ENCODE data around the gene LRRC74A. TPM values are rescaled to one million over a fixed set of nuclear protein-coding genes. Genes with fewer than 3 reads are reported as not detected.

LRRC74A gene
- total and polyA plus RNA-seq, 2 donors from 2014 or later: not detected

GRCh38 chr14:76900682-76901081, 74.5 kb downstream of the LRRC74A start:
- intact Hi-C loops (cut with DNase I): no loop called here
- peaks cover 0 to 13% (median 3%) of the 10 kb centered on the region in 3 donors for H3K4me1 ChIP-seq (ENCODE audit: control insufficient read depth in 2 of 3, insufficient read depth in 2 of 3, low read depth in 1 of 3, low read length in 3 of 3)
- H3K9me3 ChIP-seq (ENCODE audit: control insufficient read depth in 2 of 3, insufficient read depth in 1 of 3, low read length in 3 of 3): no peaks in the 10 kb centered on the region
- TF ChIP-seq, protein P1, sequence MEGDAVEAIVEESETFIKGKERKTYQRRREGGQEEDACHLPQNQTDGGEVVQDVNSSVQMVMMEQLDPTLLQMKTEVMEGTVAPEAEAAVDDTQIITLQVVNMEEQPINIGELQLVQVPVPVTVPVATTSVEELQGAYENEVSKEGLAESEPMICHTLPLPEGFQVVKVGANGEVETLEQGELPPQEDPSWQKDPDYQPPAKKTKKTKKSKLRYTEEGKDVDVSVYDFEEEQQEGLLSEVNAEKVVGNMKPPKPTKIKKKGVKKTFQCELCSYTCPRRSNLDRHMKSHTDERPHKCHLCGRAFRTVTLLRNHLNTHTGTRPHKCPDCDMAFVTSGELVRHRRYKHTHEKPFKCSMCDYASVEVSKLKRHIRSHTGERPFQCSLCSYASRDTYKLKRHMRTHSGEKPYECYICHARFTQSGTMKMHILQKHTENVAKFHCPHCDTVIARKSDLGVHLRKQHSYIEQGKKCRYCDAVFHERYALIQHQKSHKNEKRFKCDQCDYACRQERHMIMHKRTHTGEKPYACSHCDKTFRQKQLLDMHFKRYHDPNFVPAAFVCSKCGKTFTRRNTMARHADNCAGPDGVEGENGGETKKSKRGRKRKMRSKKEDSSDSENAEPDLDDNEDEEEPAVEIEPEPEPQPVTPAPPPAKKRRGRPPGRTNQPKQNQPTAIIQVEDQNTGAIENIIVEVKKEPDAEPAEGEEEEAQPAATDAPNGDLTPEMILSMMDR (IDR thresholded peaks at IDR 0.05; ENCODE audit: borderline replicate concordance, extremely low read depth, insufficient read depth): no peak
- no peak overlapping the region for H3K9ac ChIP-seq (ENCODE audit: low read length in 3 of 3)
- H3K27me3 ChIP-seq (ENCODE audit: control insufficient read depth, insufficient read depth, low read length): no peaks in the 10 kb centered on the region
- DNase-seq (peak in 2 of 5 donors; percentile 60 to 79), FAIRE-seq (no peak)
- no peak overlapping the region for H3K27ac ChIP-seq (ENCODE audit: low read depth in 2 of 2, low read length in 2 of 2)
- no peaks in the 10 kb centered on the region for H3K36me3 ChIP-seq (ENCODE audit: control insufficient read depth in 2 of 3, insufficient read depth in 3 of 3, low read length in 3 of 3)
- no peak overlapping the region for H3K4me3 ChIP-seq (ENCODE audit: low read length in 3 of 3)

DNA sequence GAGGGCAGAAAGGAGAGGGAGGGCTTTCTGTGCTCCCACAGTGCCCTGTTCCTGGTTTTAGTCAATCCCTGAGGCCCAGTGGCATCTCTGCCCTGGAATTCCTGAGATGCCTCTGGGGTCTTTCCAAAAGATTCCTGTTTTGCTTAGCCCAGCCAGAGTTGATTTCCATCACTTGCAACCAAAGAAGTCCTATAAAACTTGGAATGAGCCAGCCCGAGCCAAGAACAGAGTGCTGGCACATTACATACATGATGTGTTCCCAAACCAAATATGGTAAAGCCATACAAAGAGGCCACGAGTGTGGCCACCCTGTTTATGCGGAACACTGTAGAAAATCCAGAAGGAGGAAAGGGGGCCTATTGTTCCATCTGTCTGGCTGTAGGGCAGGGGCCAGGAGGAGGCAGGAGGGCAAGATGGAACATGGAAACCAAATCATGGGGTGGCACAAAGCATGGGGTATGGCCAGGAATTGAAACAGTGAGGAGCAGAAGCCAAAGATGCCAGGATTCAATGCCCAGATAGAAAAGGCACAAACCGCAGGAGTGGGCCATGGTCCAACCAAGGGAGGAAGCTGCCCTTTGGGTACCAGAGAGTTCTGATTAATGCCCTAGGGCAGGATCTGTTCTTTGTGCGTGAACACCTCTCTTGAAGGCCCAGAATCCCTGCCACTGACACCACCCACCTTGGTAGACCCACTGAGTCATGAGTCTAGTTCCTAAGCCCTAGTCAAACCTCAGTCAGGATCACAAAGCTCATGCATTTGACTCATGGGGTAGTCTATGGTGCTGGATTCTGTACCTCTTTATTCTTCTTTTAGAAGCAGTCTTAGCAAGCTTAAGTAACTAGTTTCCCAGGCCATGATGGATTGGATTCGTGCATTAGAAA, 75.2 kb downstream of the LRRC74A start:
- no peaks in the 10 kb centered on the region for H3K9me3 ChIP-seq (ENCODE audit: control insufficient read depth in 2 of 3, insufficient read depth in 1 of 3, low read length in 3 of 3)
- no peak overlapping the region for H3K9ac ChIP-seq (ENCODE audit: low read length in 3 of 3)
- DNase-seq: peak in 1 of 5 donors; percentile 58
- intact Hi-C loops (cut with DNase I): no loop called here
- TF ChIP-seq, protein P1 (IDR thresholded peaks at IDR 0.05; ENCODE audit: borderline replicate concordance, extremely low read depth, insufficient read depth): no peak
- no peak overlapping the region for H3K4me3 ChIP-seq (ENCODE audit: low read length in 3 of 3)
- no peaks in the 10 kb centered on the region for H3K36me3 ChIP-seq (ENCODE audit: control insufficient read depth in 2 of 3, insufficient read depth in 3 of 3, low read length in 3 of 3)
- H3K27ac ChIP-seq (ENCODE audit: low read depth in 2 of 2, low read length in 2 of 2): no peak overlapping the region
- H3K27me3 ChIP-seq (ENCODE audit: control insufficient read depth, insufficient read depth, low read length): no peaks in the 10 kb centered on the region
- no peak for FAIRE-seq
- H3K4me1 ChIP-seq (ENCODE audit: control insufficient read depth in 2 of 3, insufficient read depth in 2 of 3, low read depth in 1 of 3, low read length in 3 of 3): peaks cover 0 to 13% (median 3%) of the 10 kb centered on the region in 3 donors

GRCh38 chr14:76902591-76902990, 76.4 kb downstream of the LRRC74A start:
- intact Hi-C loops (cut with DNase I): no loop called here
- no peak for DNase-seq

More at GRCh38 chr14:76902591-76902990, 76.4 kb downstream of the LRRC74A start:
- no peaks in the 10 kb centered on the region for H3K36me3 ChIP-seq (ENCODE audit: control insufficient read depth in 2 of 3, insufficient read depth in 3 of 3, low read length in 3 of 3)
- H3K9me3 ChIP-seq (ENCODE audit: control insufficient read depth in 2 of 3, insufficient read depth in 1 of 3, low read length in 3 of 3): no peaks in the 10 kb centered on the region
- FAIRE-seq: no peak
- no peak overlapping the region for H3K4me3 ChIP-seq (ENCODE audit: low read length in 3 of 3)
- no peak overlapping the region for H3K9ac ChIP-seq (ENCODE audit: low read length in 3 of 3)
- H3K4me1 ChIP-seq (ENCODE audit: control insufficient read depth in 2 of 3, insufficient read depth in 2 of 3, low read depth in 1 of 3, low read length in 3 of 3): peaks cover 0 to 13% (median 3%) of the 10 kb centered on the region in 3 donors
- TF ChIP-seq, protein P1 (IDR thresholded peaks at IDR 0.05; ENCODE audit: borderline replicate concordance, extremely low read depth, insufficient read depth): no peak
- no peaks in the 10 kb centered on the region for H3K27me3 ChIP-seq (ENCODE audit: control insufficient read depth, insufficient read depth, low read length)
- no peak overlapping the region for H3K27ac ChIP-seq (ENCODE audit: low read depth in 2 of 2, low read length in 2 of 2)

Measured in kidney (tissue), 14 donors.